CD8-positive, alpha-beta memory T cell (primary cell): ENCODE data around the gene HIRA. TPM values are rescaled to one million over a fixed set of nuclear protein-coding genes. Genes with fewer than 3 reads are reported as not detected.

Experiments used
- CTCF ChIA-PET: fragments of 350-600 bp; sonication (Branson Sonifier 250); formaldehyde crosslinking; loops from one replicate; lab custom pipeline; 2021; ENCODE audit warnings: antibody characterized with exemption; lab: Charles Lee
- POLR2A ChIA-PET: fragments of 350-600 bp; sonication (Branson Sonifier 250); formaldehyde crosslinking; loops from one replicate; lab custom pipeline; 2021; ENCODE audit warnings: antibody characterized with exemption; lab: Charles Lee
- DNase-seq, 5 donors: peaks; one replicate each; pipeline versions ENCODE4 v3.0.0 to v3.0.0-alpha.2; 2020 to 2022; ENCODE audit warnings: mixed read lengths in 1 of 5
- H3K27ac ChIP-seq: one replicate; pipeline ENCODE4 v1.7.0; 2013; ENCODE audit warnings: low read depth, mild to moderate bottlenecking, low read length, moderate library complexity
- H3K27me3 ChIP-seq: 2 replicates; pipeline ENCODE4 v1.7.0; 2013; ENCODE audit warnings: low read length, mild to moderate bottlenecking; ENCODE audit not compliant: insufficient read depth, poor library complexity, severe bottlenecking
- H3K36me3 ChIP-seq: 2 replicates; pipeline ENCODE4 v1.7.0; 2013; ENCODE audit warnings: mild to moderate bottlenecking, low read length, moderate library complexity; ENCODE audit not compliant: insufficient read depth
- H3K4me1 ChIP-seq: 2 replicates; pipeline ENCODE4 v1.7.0; 2013; ENCODE audit warnings: mild to moderate bottlenecking, low read length, moderate library complexity; ENCODE audit not compliant: insufficient read depth
- H3K4me3 ChIP-seq: 2 replicates; pipeline ENCODE4 v1.7.0; 2013; ENCODE audit warnings: mild to moderate bottlenecking, low read length
- H3K9me3 ChIP-seq: 2 replicates; pipeline ENCODE4 v1.7.0; 2013; ENCODE audit warnings: mild to moderate bottlenecking, low read length
- H3K27ac Mint-ChIP-seq, 8 donors: one replicate each; pipeline ENCODE4 v1.8.0; 2020 to 2021; ENCODE audit warnings: mixed read lengths in 8 of 8, mild to moderate bottlenecking in 6 of 8, inconsistent platforms in 3 of 8, moderate library complexity in 3 of 8
- H3K27me3 Mint-ChIP-seq, 2 donors: one replicate each; pipeline ENCODE4 v1.8.0; 2020 to 2021; ENCODE audit warnings: mixed read lengths in 2 of 2, mild to moderate bottlenecking in 1 of 2, moderate library complexity in 1 of 2
- H3K36me3 Mint-ChIP-seq, 3 donors: one replicate each; pipeline ENCODE4 v1.8.0; 2020 to 2021; ENCODE audit warnings: mixed read lengths in 3 of 3, inconsistent platforms in 1 of 3, mild to moderate bottlenecking in 1 of 3
- H3K4me1 Mint-ChIP-seq, 3 donors: one replicate each; pipeline ENCODE4 v1.8.0; 2020 to 2021; ENCODE audit warnings: mixed read lengths in 3 of 3, inconsistent platforms in 1 of 3, mild to moderate bottlenecking in 1 of 3
- H3K4me3 Mint-ChIP-seq, 7 donors: one replicate each; pipeline ENCODE4 v1.8.0; 2020 to 2021; ENCODE audit warnings: mixed read lengths in 7 of 7, mild to moderate bottlenecking in 6 of 7, moderate library complexity in 4 of 7, inconsistent platforms in 2 of 7
- H3K9me3 Mint-ChIP-seq, 5 donors: one replicate each; pipeline ENCODE4 v1.8.0; 2020 to 2022; ENCODE audit warnings: mixed read lengths in 5 of 5, mild to moderate bottlenecking in 3 of 5, moderate library complexity in 2 of 5, inconsistent platforms in 1 of 5
- polyA plus RNA-seq: library from polyadenylated mRNA; unstranded; fragments of 300-500 nt; fragmentation: Illumina TruSeq; gene quantifications from one replicate; pipeline ENCODE4 v1.2.3, GENCODE V29; 2021
- total RNA-seq, 2 experiments: library from RNA; stranded (reverse); gene quantifications; one replicate each; pipeline ENCODE4 v1.2.3, GENCODE V29; 2021

Gene HIRA
- total and polyA plus RNA-seq, 3 experiments from 2014 or later: 4.6 to 44.8 (median 38.5) TPM

DNA sequence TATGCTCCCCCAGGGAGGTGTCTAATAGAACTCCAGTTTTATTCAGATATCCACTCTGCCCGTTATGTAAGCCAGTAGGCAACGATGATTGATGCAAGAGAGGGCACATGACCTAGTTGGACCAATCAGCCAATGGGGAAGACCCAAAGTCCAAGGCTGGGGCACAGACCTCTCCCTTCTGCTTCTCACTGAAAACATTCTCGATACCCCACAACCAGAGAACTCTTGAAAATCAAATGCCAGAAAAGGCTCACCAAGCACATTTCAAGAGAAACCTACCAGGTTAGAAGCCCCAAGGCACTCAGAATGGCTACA, 7.4 kb downstream of the HIRA start:
- Histone ChIP-seq H3K27ac (no peak overlapping the region), H3K4me1 (peaks cover 57% of the 10 kb centered on the region), H3K4me3 (no peak overlapping the region), H3K36me3 (peaks cover 7% of the 10 kb centered on the region), H3K9me3 (no peaks in the 10 kb centered on the region), H3K27me3 (no peaks in the 10 kb centered on the region)
- ChIA-PET CTCF (no interaction called here), POLR2A (no interaction called here)
- H3K4me1 Mint-ChIP-seq: peaks cover 80 to 94% (median 93%) of the 10 kb centered on the region in 3 donors
- H3K36me3 Mint-ChIP-seq: peaks cover 0 to 16% (median 5%) of the 10 kb centered on the region in 3 donors
- no peak for DNase-seq
- H3K4me3 Mint-ChIP-seq: no peak overlapping the region
- H3K27ac Mint-ChIP-seq: peak overlapping the region in 7 of 8 donors; percentile 10 to 97 (median 72)
- H3K9me3 Mint-ChIP-seq: no peaks in the 10 kb centered on the region
- H3K27me3 Mint-ChIP-seq: no peaks in the 10 kb centered on the region

- H3K27ac Mint-ChIP-seq: peak overlapping the region; percentile 62 to 100 (median 89)
- no peak overlapping the region for H3K4me3 ChIP-seq
- no peaks in the 10 kb centered on the region for H3K27me3 Mint-ChIP-seq
- DNase-seq: no peak
- H3K27me3 ChIP-seq: no peaks in the 10 kb centered on the region
- no peaks in the 10 kb centered on the region for H3K36me3 ChIP-seq
- ChIA-PET CTCF (no interaction called here), POLR2A (no interaction called here)
- H3K27ac ChIP-seq: peak overlapping the region; percentile 24
- peaks cover 0 to 13% (median 2%) of the 10 kb centered on the region in 3 donors for H3K36me3 Mint-ChIP-seq
- H3K4me3 Mint-ChIP-seq: peak overlapping the region in 5 of 7 donors; percentile 2 to 55 (median 15)
- peaks cover 53% of the 10 kb centered on the region for H3K4me1 ChIP-seq
- peaks cover 83 to 96% (median 94%) of the 10 kb centered on the region in 3 donors for H3K4me1 Mint-ChIP-seq
- H3K9me3 ChIP-seq: no peaks in the 10 kb centered on the region
- H3K9me3 Mint-ChIP-seq: no peaks in the 10 kb centered on the region
Observed at GRCh38 chr22:19422440-19423301, 8.9 kb downstream of the HIRA start.

DNA sequence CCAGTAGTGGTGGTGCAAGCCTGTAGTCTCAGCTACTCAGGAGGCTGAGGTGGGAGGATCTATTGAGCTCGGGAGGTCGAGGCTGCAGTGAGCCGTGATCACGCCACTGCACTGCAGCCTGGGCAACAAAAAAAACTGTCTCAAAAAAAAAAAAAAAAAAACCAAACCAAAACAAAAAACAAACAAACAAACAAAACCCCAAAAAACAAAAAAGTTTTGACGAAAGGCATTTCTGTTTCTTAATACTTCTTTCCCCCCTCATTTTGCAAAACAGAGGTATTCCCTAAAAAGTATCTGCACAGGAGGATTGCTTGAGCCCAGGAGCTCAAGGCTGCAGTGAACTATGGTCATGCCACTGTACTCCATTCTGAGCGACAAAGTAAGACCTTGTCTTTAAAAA, 11.2 kb downstream of the HIRA start:
- Mint-ChIP-seq H3K36me3 (peaks cover 0 to 13% (median 2%) of the 10 kb centered on the region in 3 donors), H3K9me3 (no peaks in the 10 kb centered on the region), H3K27ac (peak overlapping the region; percentile 75 to 100 (median 96)), H3K4me1 (peaks cover 69 to 86% (median 84%) of the 10 kb centered on the region in 3 donors), H3K27me3 (no peaks in the 10 kb centered on the region), H3K4me3 (peak overlapping the region; percentile 36 to 90 (median 60))
- H3K4me1 ChIP-seq: peaks cover 48% of the 10 kb centered on the region
- H3K9me3 ChIP-seq: no peaks in the 10 kb centered on the region
- POLR2A ChIA-PET: interaction anchor here (1.5 to 1.7 kb wide), 2 partner anchors 11 to 59 kb away, joined by 3 to 9 read pairs; partner anchors contain the start of genes CDC45, HIRA and MRPL40
- no peaks in the 10 kb centered on the region for H3K36me3 ChIP-seq
- H3K27me3 ChIP-seq: no peaks in the 10 kb centered on the region
- CTCF ChIA-PET: interaction anchor here (1.5 to 1.6 kb wide), 2 partner anchors 12 to 16 kb away, joined by 3 to 5 read pairs; partner anchors contain the start of genes HIRA and MRPL40
- H3K27ac ChIP-seq: peak overlapping the region; percentile 66
- no peak overlapping the region for H3K4me3 ChIP-seq
- DNase-seq: no peak

- H3K9me3 ChIP-seq: no peaks in the 10 kb centered on the region
- H3K27me3 ChIP-seq: no peaks in the 10 kb centered on the region
- Mint-ChIP-seq H3K4me3 (peak overlapping the region; percentile 36 to 90 (median 58)), H3K27me3 (no peaks in the 10 kb centered on the region), H3K9me3 (no peaks in the 10 kb centered on the region), H3K36me3 (peaks cover 0 to 8% (median 0%) of the 10 kb centered on the region in 3 donors), H3K27ac (peak overlapping the region; percentile 67 to 100 (median 96)), H3K4me1 (peaks cover 68 to 83% (median 81%) of the 10 kb centered on the region in 3 donors)
- ChIA-PET CTCF (interaction anchor here (1.5 to 1.6 kb wide), 2 partner anchors 12 to 15 kb away, joined by 3 to 5 read pairs; partner anchors contain the start of genes HIRA and MRPL40), POLR2A (interaction anchor here (1.5 to 1.7 kb wide), 2 partner anchors 12 to 60 kb away, joined by 3 to 9 read pairs; partner anchors contain the start of genes CDC45, HIRA and MRPL40)
- H3K36me3 ChIP-seq: no peaks in the 10 kb centered on the region
- peak; percentile 26 to 77 (median 48) for DNase-seq
- H3K27ac ChIP-seq: peak overlapping the region; percentile 66
- peaks cover 48% of the 10 kb centered on the region for H3K4me1 ChIP-seq
- no peak overlapping the region for H3K4me3 ChIP-seq
Observed at GRCh38 chr22:19419464-19420178, 11.9 kb downstream of the HIRA start.

DNA sequence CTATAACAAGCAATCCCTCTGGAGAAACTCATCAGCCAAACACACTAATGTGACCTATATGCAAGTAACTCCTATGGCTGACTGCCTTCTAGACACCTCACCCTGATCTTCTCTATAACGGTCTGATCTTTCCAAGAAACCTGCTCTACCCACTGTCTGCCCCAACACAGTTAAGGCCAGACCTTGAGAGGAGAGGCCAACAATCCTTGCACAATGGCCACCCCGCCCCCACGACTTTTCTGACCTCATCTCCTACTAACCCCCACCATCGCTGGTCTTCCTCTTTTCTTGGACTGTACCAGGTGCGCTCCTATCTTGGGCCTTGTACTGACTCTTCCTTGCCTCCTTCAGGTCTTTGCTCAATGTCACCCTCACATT, 12.5 kb downstream of the HIRA start:
- Mint-ChIP-seq H3K4me1 (peaks cover 67 to 81% (median 79%) of the 10 kb centered on the region in 3 donors), H3K27me3 (no peaks in the 10 kb centered on the region), H3K36me3 (peaks cover 0 to 7% (median 0%) of the 10 kb centered on the region in 3 donors), H3K9me3 (no peaks in the 10 kb centered on the region), H3K27ac (peak overlapping the region; percentile 67 to 100 (median 96)), H3K4me3 (peak overlapping the region; percentile 36 to 90 (median 58))
- ChIA-PET POLR2A (interaction anchor here (1.7 kb wide), 1 partner anchor 13 kb away, joined by 9 read pairs; the partner anchor contains the start of genes HIRA and MRPL40), CTCF (interaction anchor here (1.5 kb wide), 1 partner anchor 13 kb away, joined by 5 read pairs; the partner anchor contains the start of genes HIRA and MRPL40)
- H3K4me3 ChIP-seq: no peak overlapping the region
- H3K9me3 ChIP-seq: no peaks in the 10 kb centered on the region
- peak overlapping the region; percentile 66 for H3K27ac ChIP-seq
- H3K36me3 ChIP-seq: no peaks in the 10 kb centered on the region
- peaks cover 43% of the 10 kb centered on the region for H3K4me1 ChIP-seq
- DNase-seq: no peak
- H3K27me3 ChIP-seq: no peaks in the 10 kb centered on the region

GRCh38 chr22:19412923-19413322, 18.6 kb downstream of the HIRA start:
- H3K9me3 ChIP-seq: no peaks in the 10 kb centered on the region
- no peak overlapping the region for H3K27ac ChIP-seq
- Mint-ChIP-seq H3K36me3 (peaks cover 0 to 46% (median 1%) of the 10 kb centered on the region in 3 donors), H3K4me1 (peaks cover 36 to 52% (median 45%) of the 10 kb centered on the region in 3 donors), H3K4me3 (no peak overlapping the region), H3K27ac (peak overlapping the region in 7 of 8 donors; percentile 25 to 87 (median 67)), H3K9me3 (no peaks in the 10 kb centered on the region), H3K27me3 (no peaks in the 10 kb centered on the region)
- H3K4me1 ChIP-seq: no peaks in the 10 kb centered on the region
- ChIA-PET CTCF (no interaction called here), POLR2A (no interaction called here)
- H3K36me3 ChIP-seq: peaks cover 12% of the 10 kb centered on the region
- DNase-seq: no peak
- H3K27me3 ChIP-seq: no peaks in the 10 kb centered on the region
- no peak overlapping the region for H3K4me3 ChIP-seq

DNA sequence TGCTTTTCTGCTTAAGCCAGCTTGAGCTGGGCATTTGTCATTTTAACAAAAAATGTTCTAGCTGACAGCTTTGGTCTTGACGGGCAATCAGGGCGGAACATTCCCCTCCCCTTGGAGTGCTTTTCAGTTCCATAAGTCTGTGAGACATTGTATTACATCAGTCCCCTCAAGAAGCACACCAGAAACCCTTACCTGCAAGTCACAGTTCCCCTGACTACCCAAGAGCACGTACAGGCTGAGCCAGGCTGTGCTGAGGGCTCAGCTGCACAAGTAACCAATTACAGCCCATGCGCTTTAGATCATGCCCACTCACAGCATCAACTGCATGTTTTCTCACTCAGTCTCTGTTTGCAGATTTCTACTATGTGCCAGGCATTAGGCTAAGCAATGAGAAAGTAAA, 19.1 kb downstream of the HIRA start:
- H3K9me3 ChIP-seq: no peaks in the 10 kb centered on the region
- peaks cover 16% of the 10 kb centered on the region for H3K36me3 ChIP-seq
- Mint-ChIP-seq H3K27ac (peak overlapping the region in 6 of 8 donors; percentile 49 to 87 (median 72)), H3K36me3 (peaks cover 0 to 50% (median 1%) of the 10 kb centered on the region in 3 donors), H3K9me3 (no peaks in the 10 kb centered on the region), H3K27me3 (no peaks in the 10 kb centered on the region), H3K4me1 (peaks cover 34 to 48% (median 42%) of the 10 kb centered on the region in 3 donors), H3K4me3 (no peak overlapping the region)
- no peaks in the 10 kb centered on the region for H3K4me1 ChIP-seq
- no peaks in the 10 kb centered on the region for H3K27me3 ChIP-seq
- H3K27ac ChIP-seq: no peak overlapping the region
- no peak for DNase-seq
- H3K4me3 ChIP-seq: no peak overlapping the region
- ChIA-PET POLR2A (no interaction called here), CTCF (no interaction called here)
